Liver (tissue), 9 donors: ENCODE results near the gene JPT2. TPM values are rescaled to one million over a fixed set of nuclear protein-coding genes. Genes with fewer than 3 reads are reported as not detected.

Experiments
- DNase-seq: peaks from one replicate; pipeline ENCODE4 v3.0.0-alpha.2; 2017; ENCODE audit warnings: low spot score
- H3K27ac ChIP-seq, 2 donors: one replicate each; pipeline ENCODE4 v1.7.0; 2013; ENCODE audit warnings: inconsistent platforms in 2 of 2, low read length in 2 of 2, control low read depth in 1 of 2, low read depth in 1 of 2, mild to moderate bottlenecking in 1 of 2
- H3K27me3 ChIP-seq, 4 donors: one replicate each; pipeline versions ENCODE4 v1.6.1 to v1.7.0; 2013; ENCODE audit warnings: low read length in 3 of 4, inconsistent platforms in 1 of 4, mild to moderate bottlenecking in 1 of 4, moderate library complexity in 1 of 4; ENCODE audit not compliant: control insufficient read depth in 4 of 4, insufficient read depth in 4 of 4
- H3K36me3 ChIP-seq, 4 donors: one replicate each; pipeline versions ENCODE4 v1.6.1 to v1.7.0; 2013; ENCODE audit warnings: low read length in 3 of 4, mild to moderate bottlenecking in 3 of 4, low read depth in 1 of 4, moderate library complexity in 1 of 4; ENCODE audit not compliant: control insufficient read depth in 4 of 4, insufficient read depth in 3 of 4
- H3K4me1 ChIP-seq, 4 donors: one replicate each; pipeline versions ENCODE4 v1.6.1 to v1.7.0; 2013; ENCODE audit warnings: low read length in 3 of 4, mild to moderate bottlenecking in 3 of 4, moderate library complexity in 1 of 4; ENCODE audit not compliant: control insufficient read depth in 4 of 4, insufficient read depth in 4 of 4
- H3K4me3 ChIP-seq, 3 donors: one replicate each; pipeline versions ENCODE4 v1.6.1 to v1.7.0; 2013; ENCODE audit warnings: low read length in 3 of 3, control low read depth in 1 of 3, low read depth in 1 of 3, mild to moderate bottlenecking in 1 of 3
- H3K9ac ChIP-seq, 2 donors: one replicate each; pipeline ENCODE4 v1.7.0; 2013; ENCODE audit warnings: low read length in 2 of 2, mild to moderate bottlenecking in 2 of 2, moderate library complexity in 2 of 2, control low read depth in 1 of 2, low read depth in 1 of 2
- H3K9me3 ChIP-seq, 4 donors: one replicate each; pipeline versions ENCODE4 v1.6.1 to v1.7.0; 2013; ENCODE audit warnings: low read length in 3 of 4; ENCODE audit not compliant: control insufficient read depth in 4 of 4
- EGR1 ChIP-seq, 2 donors: IDR thresholded peaks; 2 replicates each; pipeline ENCODE4 v1.6.1; 2016 to 2018; ENCODE audit warnings: antibody characterized with exemption in 2 of 2, low read depth in 2 of 2
- FOXA1 ChIP-seq: IDR thresholded peaks from 2 replicates; pipeline ENCODE4 v1.6.1; 2016; ENCODE audit warnings: antibody characterized with exemption
- FOXA2 ChIP-seq: IDR thresholded peaks from 2 replicates; pipeline ENCODE4 v1.6.1; 2016; ENCODE audit warnings: antibody characterized with exemption
- GABPA ChIP-seq, 2 donors: IDR thresholded peaks in 1 of 2; conservative IDR thresholded peaks in 1 of 2; 2 replicates each; pipeline ENCODE4 v1.6.1; 2016; ENCODE audit warnings: antibody characterized with exemption in 2 of 2, mild to moderate bottlenecking in 1 of 2, moderate library complexity in 1 of 2
- HNF4A ChIP-seq, 2 donors: conservative IDR thresholded peaks; 2 replicates each; pipeline ENCODE4 v1.6.1; 2016; ENCODE audit warnings: antibody characterized with exemption in 2 of 2, mild to moderate bottlenecking in 2 of 2
- HNF4G ChIP-seq: IDR thresholded peaks from 2 replicates; pipeline ENCODE4 v1.6.1; 2016; ENCODE audit warnings: antibody characterized with exemption
- JUND ChIP-seq, 2 donors: IDR thresholded peaks; 2 replicates each; pipeline ENCODE4 v1.6.1; 2016; ENCODE audit warnings: antibody characterized with exemption in 2 of 2
- NR2F2 ChIP-seq: IDR thresholded peaks from 2 replicates; pipeline ENCODE4 v1.6.1; 2016; ENCODE audit warnings: antibody characterized with exemption
- RAD21 ChIP-seq, 2 donors: IDR thresholded peaks; 2 replicates each; pipeline ENCODE4 v1.6.1; 2016; ENCODE audit warnings: antibody characterized with exemption in 2 of 2, mild to moderate bottlenecking in 2 of 2
- RXRA ChIP-seq, 2 donors: IDR thresholded peaks; 2 replicates each; pipeline ENCODE4 v1.6.1; 2017 to 2018; ENCODE audit warnings: antibody characterized with exemption in 2 of 2, mild to moderate bottlenecking in 1 of 2
- SP1 ChIP-seq: IDR thresholded peaks from 2 replicates; pipeline ENCODE4 v1.6.1; 2018; ENCODE audit warnings: antibody characterized with exemption, mild to moderate bottlenecking
- YY1 ChIP-seq: IDR thresholded peaks from 2 replicates; pipeline ENCODE4 v1.6.1; 2016; ENCODE audit warnings: antibody characterized with exemption, mild to moderate bottlenecking
- WGBS: extraction: QIAGEN DNeasy Blood & Tissue Kit; methylation state at CpG from one replicate; pipeline ENCODE4 v1.1.7; 2013; 5-methylcytosine and 5-hydroxymethylcytosine counted together
- polyA plus RNA-seq, 2 donors: library from polyadenylated mRNA; stranded (reverse) in 1 of 2; unstranded in 1 of 2; fragments of 200-250 nt in 1 of 2; fragments of >200 nt in 1 of 2; fragmentation: Nextera tagmentation in 1 of 2; extraction: Ambion mirVana in 1 of 2; gene quantifications; one replicate each; pipeline versions ENCODE4 v1.2.1 to v1.2.3, GENCODE V29; 2013 to 2015
- total RNA-seq, 2 donors: library from RNA; depleted of rRNA; stranded (reverse); fragments of >200 nt; gene quantifications; one replicate each; pipeline ENCODE4 v1.2.3, GENCODE V29; 2014
- TF ChIP-seq, protein P1 (sequence below): fragments of 150-350 bp; IDR thresholded peaks from 2 replicates; pipeline ENCODE4 v1.5.1; 2017; ENCODE audit warnings: improper control_type of control experiment, low read depth, low read length; ENCODE audit not compliant: missing input control
- TF ChIP-seq, protein P2 (sequence below): IDR thresholded peaks from 2 replicates; pipeline ENCODE4 v1.6.1; 2016; ENCODE audit warnings: antibody characterized with exemption
- TF ChIP-seq, protein P3 (sequence below): IDR thresholded peaks from 2 replicates; pipeline ENCODE4 v1.6.1; 2016; ENCODE audit warnings: antibody characterized with exemption
- donor health status: healthy.
- donor health status: healthy.
- donor health status: healthy.
- donor health status: healthy.
- donor health status: healthy.

JPT2 gene
- total and polyA plus RNA-seq, 4 donors = 7.4 to 32.6 (median 28.4) TPM

DNA sequence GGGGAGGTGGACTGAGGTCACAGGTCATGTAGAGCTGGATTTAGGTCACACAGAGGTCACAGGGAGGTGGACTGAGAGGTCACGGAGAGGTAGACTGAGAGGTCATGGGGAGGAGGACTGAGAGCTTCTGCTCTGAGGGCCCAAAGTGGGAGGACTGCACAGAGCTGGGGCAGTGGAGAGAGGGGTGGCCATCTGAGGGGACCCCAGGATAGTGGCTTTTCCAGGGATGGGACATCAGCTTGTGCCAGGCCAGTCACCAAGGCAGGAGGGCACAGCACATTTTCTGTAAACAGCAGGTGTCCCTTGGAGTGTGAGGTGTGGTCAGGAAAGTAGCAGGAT, 26.1 kb upstream of the JPT2 start:
- DNase-seq = no peak

DNA sequence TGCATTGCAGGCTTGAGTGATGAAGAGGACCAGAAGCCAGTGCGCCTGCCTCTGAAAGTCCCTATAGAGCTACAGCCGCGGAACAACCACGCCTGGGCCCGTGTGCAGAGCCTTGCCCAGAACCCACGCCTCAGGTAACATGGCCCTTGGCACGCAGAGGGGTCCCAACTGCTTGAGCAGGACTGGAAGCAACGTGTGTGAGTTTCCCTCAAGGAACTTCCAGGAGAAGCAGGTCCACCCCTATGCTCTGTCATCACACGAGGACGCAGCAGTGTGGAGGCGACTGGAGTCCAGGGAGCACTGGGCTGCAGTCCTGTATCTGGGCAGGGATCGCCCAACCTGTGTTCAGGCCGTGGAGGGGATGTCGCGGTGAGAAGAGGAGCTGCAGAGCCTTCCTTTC, 25.1 kb upstream of the JPT2 start:
- H3K9ac ChIP-seq = no peak overlapping the region
- H3K36me3 ChIP-seq = peaks cover 13 to 50% (median 28%) of the 10 kb centered on the region in 4 donors
- H3K4me1 ChIP-seq = no peaks in the 10 kb centered on the region
- no peaks in the 10 kb centered on the region for H3K27me3 ChIP-seq
- no peak for TF ChIP-seq SP1
- TF ChIP-seq NR2F2 = no peak
- no peak for TF ChIP-seq RXRA (IDR thresholded peaks at IDR 0.05)
- TF ChIP-seq HNF4A (conservative IDR thresholded peaks at IDR 0.05) = no peak
- TF ChIP-seq GABPA (IDR thresholded peaks at IDR 0.05 in 1 of 2, conservative IDR thresholded peaks at IDR 0.05 in 1 of 2) = no peak
- TF ChIP-seq, protein P1, sequence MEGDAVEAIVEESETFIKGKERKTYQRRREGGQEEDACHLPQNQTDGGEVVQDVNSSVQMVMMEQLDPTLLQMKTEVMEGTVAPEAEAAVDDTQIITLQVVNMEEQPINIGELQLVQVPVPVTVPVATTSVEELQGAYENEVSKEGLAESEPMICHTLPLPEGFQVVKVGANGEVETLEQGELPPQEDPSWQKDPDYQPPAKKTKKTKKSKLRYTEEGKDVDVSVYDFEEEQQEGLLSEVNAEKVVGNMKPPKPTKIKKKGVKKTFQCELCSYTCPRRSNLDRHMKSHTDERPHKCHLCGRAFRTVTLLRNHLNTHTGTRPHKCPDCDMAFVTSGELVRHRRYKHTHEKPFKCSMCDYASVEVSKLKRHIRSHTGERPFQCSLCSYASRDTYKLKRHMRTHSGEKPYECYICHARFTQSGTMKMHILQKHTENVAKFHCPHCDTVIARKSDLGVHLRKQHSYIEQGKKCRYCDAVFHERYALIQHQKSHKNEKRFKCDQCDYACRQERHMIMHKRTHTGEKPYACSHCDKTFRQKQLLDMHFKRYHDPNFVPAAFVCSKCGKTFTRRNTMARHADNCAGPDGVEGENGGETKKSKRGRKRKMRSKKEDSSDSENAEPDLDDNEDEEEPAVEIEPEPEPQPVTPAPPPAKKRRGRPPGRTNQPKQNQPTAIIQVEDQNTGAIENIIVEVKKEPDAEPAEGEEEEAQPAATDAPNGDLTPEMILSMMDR = no peak
- no peak for TF ChIP-seq RAD21 (IDR thresholded peaks at IDR 0.05)
- no peak for TF ChIP-seq FOXA2
- TF ChIP-seq, protein P2, sequence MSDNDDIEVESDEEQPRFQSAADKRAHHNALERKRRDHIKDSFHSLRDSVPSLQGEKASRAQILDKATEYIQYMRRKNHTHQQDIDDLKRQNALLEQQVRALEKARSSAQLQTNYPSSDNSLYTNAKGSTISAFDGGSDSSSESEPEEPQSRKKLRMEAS = no peak
- no peaks in the 10 kb centered on the region for H3K9me3 ChIP-seq
- no peak for DNase-seq
- no peak overlapping the region for H3K27ac ChIP-seq
- 97% methylated on average over 15 of the region's 15 CpGs for WGBS
- no peak overlapping the region for H3K4me3 ChIP-seq

More for the DNA sequence above, 26.1 kb upstream of the JPT2 start:
- Histone ChIP-seq H3K9me3 (no peaks in the 10 kb centered on the region), H3K4me3 (no peak overlapping the region), H3K9ac (no peak overlapping the region), H3K4me1 (no peaks in the 10 kb centered on the region), H3K27ac (no peak overlapping the region), H3K27me3 (no peaks in the 10 kb centered on the region), H3K36me3 (peaks cover 13 to 42% (median 24%) of the 10 kb centered on the region in 4 donors)
- TF ChIP-seq, protein P3, sequence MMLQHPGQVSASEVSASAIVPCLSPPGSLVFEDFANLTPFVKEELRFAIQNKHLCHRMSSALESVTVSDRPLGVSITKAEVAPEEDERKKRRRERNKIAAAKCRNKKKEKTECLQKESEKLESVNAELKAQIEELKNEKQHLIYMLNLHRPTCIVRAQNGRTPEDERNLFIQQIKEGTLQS = no peak
- 98% methylated on average over 1 of the region's 1 CpG for WGBS

DNA sequence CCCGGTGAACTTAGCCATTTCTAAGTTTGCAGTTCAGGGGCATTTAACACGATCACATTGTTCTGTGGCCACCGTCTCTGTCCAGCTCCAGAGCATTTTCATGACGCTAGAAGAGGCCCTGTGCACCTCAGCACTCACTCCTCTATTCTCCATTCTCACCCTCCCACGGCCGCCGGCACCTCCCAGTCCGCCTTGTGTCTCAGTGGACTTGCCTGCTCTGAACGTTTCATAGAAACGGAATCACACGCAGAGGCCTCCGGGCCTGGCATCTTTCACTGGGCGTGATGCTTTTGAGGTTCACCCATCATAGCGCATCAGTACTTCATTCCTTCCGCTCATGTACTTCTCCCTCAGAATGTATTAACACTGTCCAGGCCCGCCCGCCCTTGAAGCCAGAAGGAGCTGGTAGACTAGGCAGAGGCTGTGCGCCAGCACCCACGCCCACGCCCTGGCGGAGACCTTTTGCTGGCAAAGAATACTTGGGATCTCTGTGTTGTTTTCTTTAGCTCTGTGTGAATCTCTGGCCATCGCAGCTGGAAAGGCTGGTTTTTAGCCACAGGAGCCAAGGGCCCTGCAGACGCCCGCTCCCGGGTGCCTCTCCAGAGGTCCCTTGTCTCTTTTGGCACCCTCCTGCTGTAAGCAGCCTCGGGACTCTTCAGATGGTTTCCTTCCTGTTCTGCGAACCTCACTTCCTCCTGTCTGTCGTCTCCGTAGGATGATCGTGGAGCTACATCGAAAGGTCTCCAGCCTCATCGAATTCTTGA, 23.4 kb upstream of the JPT2 start:
- Histone ChIP-seq H3K9ac (no peak overlapping the region), H3K9me3 (no peaks in the 10 kb centered on the region), H3K4me1 (no peaks in the 10 kb centered on the region), H3K27me3 (no peaks in the 10 kb centered on the region), H3K27ac (no peak overlapping the region), H3K4me3 (no peak overlapping the region), H3K36me3 (peaks cover 13 to 60% (median 32%) of the 10 kb centered on the region in 4 donors)
- WGBS = 90% methylated on average over 32 of the region's 32 CpGs
- TF ChIP-seq JUND (IDR thresholded peaks at IDR 0.05) (no peak), EGR1 (IDR thresholded peaks at IDR 0.05; ENCODE audit: low read depth in 2 of 2) (no peak), HNF4G (no peak), FOXA2 (no peak), NR2F2 (no peak), SP1 (no peak), FOXA1 (no peak), YY1 (no peak), RAD21 (IDR thresholded peaks at IDR 0.05) (no peak), HNF4A (conservative IDR thresholded peaks at IDR 0.05) (no peak), GABPA (IDR thresholded peaks at IDR 0.05 in 1 of 2, conservative IDR thresholded peaks at IDR 0.05 in 1 of 2) (no peak)
- TF ChIP-seq, protein P2 = no peak
- TF ChIP-seq, protein P3 = no peak
- TF ChIP-seq, protein P1 = no peak
- DNase-seq = no peak
